PC-3 (cell line): Measurements from ENCODE around the gene PLPP3. TPM values are rescaled to one million over a fixed set of nuclear protein-coding genes. Genes with fewer than 3 reads are reported as not detected.

ENCODE experiments used
- ATAC-seq: fragments of 200-7000 bp; cut with Tn5 transposase; 2 replicates; pipeline ENCODE4 v1.9.1; 2020; ENCODE audit warnings: mild to moderate bottlenecking, moderate library complexity
- BruUV-seq: library from RNA; stranded (reverse); fragments of 400-500 nt; replicated peaks from 2 replicates; lab custom pipeline; 2021; lab: Mats Ljungman, UMichigan
- CTCF ChIA-PET: fragments of 300-600 bp; sonication (Branson Sonifier 250); formaldehyde crosslinking; loops from one replicate; lab custom pipeline; 2022; ENCODE audit warnings: antibody characterized with exemption; lab: Charles Lee
- POLR2A ChIA-PET: fragments of 300-600 bp; sonication (Branson Sonifier 250); formaldehyde crosslinking; loops from one replicate; lab custom pipeline; 2022; ENCODE audit warnings: antibody characterized with exemption; ENCODE audit not compliant: unreplicated experiment; lab: Charles Lee
- DNase-seq: peaks from one replicate; pipeline ENCODE4 v3.0.0-alpha.2; 2015
- H2AFZ ChIP-seq: fragments of 300-600 bp; sonication (generic); 2 replicates; pipeline ENCODE4 v1.6.0; 2016; ENCODE audit warnings: antibody characterized with exemption, low read length
- H3F3A ChIP-seq: fragments of 300-600 bp; sonication (generic); one replicate; pipeline ENCODE4 v1.6.0; 2017; ENCODE audit warnings: antibody characterized with exemption, low read length, control low read depth, mild to moderate bottlenecking; ENCODE audit not compliant: unreplicated experiment
- H3K27ac ChIP-seq: fragments of 300-600 bp; sonication (generic); 2 replicates; pipeline ENCODE4 v1.5.1; 2016; ENCODE audit warnings: mild to moderate bottlenecking, low read length
- H3K27me3 ChIP-seq: fragments of 300-600 bp; sonication (generic); 2 replicates; pipeline ENCODE4 v1.6.1; 2016; ENCODE audit warnings: low read length, mixed read lengths
- H3K36me3 ChIP-seq: fragments of 300-600 bp; sonication (generic); 2 replicates; pipeline ENCODE4 v1.6.1; 2016; ENCODE audit warnings: low read depth, mixed run types, low read length, mixed read lengths
- H3K4me1 ChIP-seq: fragments of 300-600 bp; sonication (generic); 2 replicates; pipeline ENCODE4 v1.5.1; 2016; ENCODE audit warnings: low read length; ENCODE audit not compliant: insufficient read depth
- H3K4me2 ChIP-seq: fragments of 300-600 bp; sonication (generic); 2 replicates; pipeline ENCODE4 v1.6.0; 2016; ENCODE audit warnings: low read length
- H3K4me3 ChIP-seq: fragments of 300-600 bp; sonication (generic); 2 replicates; pipeline ENCODE4 v1.5.1; 2016; ENCODE audit warnings: mild to moderate bottlenecking, low read length, mixed read lengths
- H3K79me2 ChIP-seq: fragments of 300-600 bp; sonication (generic); 2 replicates; pipeline ENCODE4 v1.6.1; 2017; ENCODE audit warnings: low read length, mixed read lengths
- H3K9ac ChIP-seq: fragments of 300-600 bp; sonication (generic); 2 replicates; pipeline ENCODE4 v1.6.0; 2016; ENCODE audit warnings: mild to moderate bottlenecking, low read length
- H3K9me2 ChIP-seq: fragments of 300-600 bp; sonication (generic); replicated peaks from 2 replicates; pipeline ENCODE4 v1.6.1; 2016; ENCODE audit warnings: mixed run types, low read length, mixed read lengths
- H3K9me3 ChIP-seq: fragments of 300-600 bp; sonication (generic); 2 replicates; pipeline ENCODE4 v1.6.1; 2016; ENCODE audit warnings: low read length, mixed read lengths
- H4K20me1 ChIP-seq: fragments of 300-600 bp; sonication (generic); 2 replicates; pipeline ENCODE4 v1.6.1; 2016; ENCODE audit warnings: low read length, mixed read lengths
- CTCF ChIP-seq: fragments of 300-600 bp; sonication (generic); conservative IDR thresholded peaks from 2 replicates; pipeline ENCODE4 v1.5.1; 2017; ENCODE audit warnings: antibody characterized with exemption, low read depth, mild to moderate bottlenecking, low read length
- EZH2 ChIP-seq: fragments of 300-600 bp; sonication (generic); IDR thresholded peaks from one replicate; pipeline ENCODE4 v1.6.1; 2017; ENCODE audit warnings: antibody characterized with exemption, mild to moderate bottlenecking, low read length; ENCODE audit not compliant: unreplicated experiment
- EZH2phosphoT487 ChIP-seq: fragments of 300-600 bp; sonication (generic); IDR thresholded peaks from 2 replicates; pipeline ENCODE4 v1.6.1; 2018; ENCODE audit warnings: mild to moderate bottlenecking, antibody characterized with exemption, low read length, borderline replicate concordance
- intact Hi-C: fragments of 100-400 bp; cut with micrococcal nuclease; formaldehyde crosslinking; loops from 2 replicates; pipeline ENCODE4 v1.9.0; 2023
- total RNA-seq: library from RNA; depleted of rRNA; stranded (reverse); fragments of >200 nt; gene quantifications from 2 replicates; pipeline ENCODE4 v1.2.3, GENCODE V29; 2014; rRNA removed

Gene PLPP3
- total RNA-seq, 1 experiment from 2014 or later: 41.0 TPM

- no peaks in the 10 kb centered on the region for H3K4me1 ChIP-seq
Observed at GRCh38 chr1:56446531-56447098, 132.7 kb downstream of the PLPP3 start.

GRCh38 chr1:56444960-56445646 is 134.3 kb downstream of the PLPP3 start:
- Histone ChIP-seq H4K20me1 (no peaks in the 10 kb centered on the region), H3K9ac (no peak overlapping the region), H2AFZ (no peak overlapping the region), H3K27ac (no peak overlapping the region), H3K27me3 (no peaks in the 10 kb centered on the region), H3F3A (no peaks in the 10 kb centered on the region), H3K4me3 (no peak overlapping the region), H3K4me1 (no peaks in the 10 kb centered on the region), H3K9me2 (no peaks in the 10 kb centered on the region), H3K36me3 (no peaks in the 10 kb centered on the region), H3K9me3 (no peaks in the 10 kb centered on the region), H3K4me2 (no peak overlapping the region), H3K79me2 (no peaks in the 10 kb centered on the region)
- ChIA-PET POLR2A (no interaction called here), CTCF (no interaction called here)
- no peak for ATAC-seq
- intact Hi-C loops: no loop called here
- DNase-seq: no peak
- no peak for TF ChIP-seq EZH2
- no TSS peak for BruUV-seq

More at GRCh38 chr1:56446531-56447098, 132.7 kb downstream of the PLPP3 start:
- no peak overlapping the region for H3K4me2 ChIP-seq
- BruUV-seq: no TSS peak
- intact Hi-C loops: no loop called here
- ChIA-PET CTCF (no interaction called here), POLR2A (no interaction called here)
- H3K27ac ChIP-seq: no peak overlapping the region
- no peak overlapping the region for H3K9ac ChIP-seq
- DNase-seq (peak; percentile 8), ATAC-seq (no peak)
- TF ChIP-seq CTCF: no peak
- TF ChIP-seq EZH2phosphoT487: no peak
- TF ChIP-seq EZH2: no peak
- no peaks in the 10 kb centered on the region for H4K20me1 ChIP-seq
- H3F3A ChIP-seq: no peaks in the 10 kb centered on the region
- no peaks in the 10 kb centered on the region for H3K27me3 ChIP-seq
- H3K9me2 ChIP-seq: no peaks in the 10 kb centered on the region
- H3K36me3 ChIP-seq: no peaks in the 10 kb centered on the region
- H3K9me3 ChIP-seq: no peaks in the 10 kb centered on the region
- H3K79me2 ChIP-seq: no peaks in the 10 kb centered on the region
- no peak overlapping the region for H3K4me3 ChIP-seq
- H2AFZ ChIP-seq: no peak overlapping the region

Other genes starting within 250 kb of the PLPP3 start
- 3.4 and 4.5 TPM in 2 replicates for gene PRKAA2, start 65.8 kb upstream of the PLPP3 start, total RNA-seq
- not detected in 2 replicates for gene FYB2, start 239.8 kb upstream of the PLPP3 start, total RNA-seq